SK-N-SH (cell line): ENCODE measurements around the gene MRPL10.

ENCODE experiments used
- CTCF ChIP-seq: fragments of 200-600 bp; sonication (generic); IDR thresholded peaks from 2 replicates; pipeline ENCODE4 v1.6.1; 2017; ENCODE audit warnings: antibody characterized with exemption, mild to moderate bottlenecking, moderate library complexity
- EZH2phosphoT487 ChIP-seq: fragments of 200-600 bp; sonication (generic); IDR thresholded peaks from 2 replicates; pipeline ENCODE4 v1.6.1; 2017; ENCODE audit warnings: low read depth, mixed run types, mild to moderate bottlenecking, antibody characterized with exemption, moderate library complexity, borderline replicate concordance
- POLR2AphosphoS5 ChIP-seq: IDR thresholded peaks from 2 replicates; pipeline ENCODE4 v1.6.1; 2012; ENCODE audit warnings: low read depth, low read length
- TF ChIP-seq, protein P1 (sequence below): IDR thresholded peaks from 2 replicates; pipeline ENCODE4; 2012

DNA sequence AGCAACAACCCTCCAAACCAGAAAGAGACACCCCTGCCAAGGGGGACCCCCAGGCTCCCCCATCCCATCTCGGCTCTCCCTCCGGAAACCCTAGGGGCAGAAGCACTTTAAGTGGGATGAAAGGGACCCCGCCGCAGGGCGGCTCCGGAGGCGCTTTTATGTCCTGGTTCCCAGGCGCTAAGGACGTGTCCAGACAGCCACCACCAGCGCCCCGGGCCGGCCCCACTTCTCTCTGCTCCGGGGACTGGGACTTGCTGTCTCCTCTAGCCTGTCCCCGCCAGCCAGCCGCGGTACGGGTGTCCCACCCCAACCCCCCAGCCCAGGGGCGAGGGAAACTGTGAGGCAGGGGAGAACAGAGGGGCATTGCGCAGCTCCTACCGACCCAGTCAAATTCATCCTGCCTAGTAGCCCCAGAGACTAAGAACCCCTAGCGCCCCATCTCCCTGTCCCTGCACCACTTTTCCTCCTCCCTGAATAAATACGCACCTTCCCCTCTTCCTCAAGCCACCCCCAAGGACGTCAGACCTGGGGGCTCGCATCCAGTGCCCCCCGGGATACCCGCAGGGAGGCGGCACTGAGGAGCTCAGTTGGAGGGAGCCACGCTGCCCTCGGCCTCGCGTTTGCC lies 15.5 kb upstream of the MRPL10 start:
- TF ChIP-seq CTCF, result no peak
- no peak for TF ChIP-seq POLR2AphosphoS5
- TF ChIP-seq, protein P1, sequence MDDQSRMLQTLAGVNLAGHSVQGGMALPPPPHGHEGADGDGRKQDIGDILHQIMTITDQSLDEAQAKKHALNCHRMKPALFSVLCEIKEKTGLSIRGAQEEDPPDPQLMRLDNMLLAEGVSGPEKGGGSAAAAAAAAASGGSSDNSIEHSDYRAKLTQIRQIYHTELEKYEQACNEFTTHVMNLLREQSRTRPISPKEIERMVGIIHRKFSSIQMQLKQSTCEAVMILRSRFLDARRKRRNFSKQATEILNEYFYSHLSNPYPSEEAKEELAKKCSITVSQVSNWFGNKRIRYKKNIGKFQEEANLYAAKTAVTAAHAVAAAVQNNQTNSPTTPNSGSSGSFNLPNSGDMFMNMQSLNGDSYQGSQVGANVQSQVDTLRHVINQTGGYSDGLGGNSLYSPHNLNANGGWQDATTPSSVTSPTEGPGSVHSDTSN, result no peak
- 0 out of 2 replicates have a peak, but pooled peaks have one; percentile 25 for TF ChIP-seq EZH2phosphoT487
